ENCODE results near the gene EHF.

Gene EHF

GRCh38 chr11:34602245-34602644 lies 18.6 kb upstream of the EHF start:
- DNase-seq (ENCODE audit: low read depth), result no peak

DNA sequence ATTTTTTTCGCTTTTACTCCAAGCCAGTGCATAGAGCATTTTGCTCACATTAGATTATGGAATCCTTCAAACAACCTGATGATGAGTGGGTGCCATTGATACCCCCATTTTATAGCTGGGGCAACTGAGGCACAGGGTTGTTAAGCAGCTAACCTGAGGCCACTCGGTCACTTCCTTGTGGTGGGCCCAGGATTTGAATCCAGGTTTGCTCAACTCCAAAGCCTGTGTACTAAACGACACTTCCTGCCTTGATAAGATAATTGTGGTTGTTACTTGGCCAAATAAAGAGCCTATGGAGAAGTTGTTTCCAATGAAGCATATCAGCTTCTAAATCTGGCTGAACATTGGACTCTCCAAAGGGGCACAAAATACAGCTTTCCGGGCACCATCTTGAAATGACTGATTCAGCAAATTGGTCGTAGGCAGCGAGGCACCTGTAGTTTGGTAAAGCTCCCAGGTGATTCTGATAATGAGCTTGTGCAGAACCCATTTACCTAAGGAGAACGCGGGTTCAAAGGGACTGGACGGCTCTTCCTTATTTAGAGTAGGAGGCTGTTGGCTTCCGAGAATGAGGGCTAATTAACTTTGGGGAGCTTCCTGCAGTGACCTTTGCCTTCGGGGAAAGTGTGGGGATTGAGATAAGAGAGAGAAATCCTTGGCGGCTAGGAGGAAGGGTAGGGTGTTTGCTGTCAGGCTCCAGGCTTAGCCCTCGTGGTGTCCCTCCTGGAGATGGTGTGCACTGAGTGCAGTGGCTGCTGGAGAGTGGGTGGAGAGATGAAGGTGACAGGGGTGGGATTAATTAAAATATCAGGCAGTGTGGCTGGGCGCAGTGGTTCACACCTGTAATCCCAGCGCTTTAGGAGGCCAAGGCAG lies 17.5 kb upstream of the EHF start:
- DNase-seq (ENCODE audit: low read depth), result no peak

- no peak for DNase-seq (ENCODE audit: low read depth)
These were observed 16.7 kb upstream of the EHF start for GRCh38 chr11:34604145-34604544.

- DNase-seq (ENCODE audit: low read depth), result no peak
These were observed 16.0 kb upstream of the EHF start for GRCh38 chr11:34604911-34605310.

DNA sequence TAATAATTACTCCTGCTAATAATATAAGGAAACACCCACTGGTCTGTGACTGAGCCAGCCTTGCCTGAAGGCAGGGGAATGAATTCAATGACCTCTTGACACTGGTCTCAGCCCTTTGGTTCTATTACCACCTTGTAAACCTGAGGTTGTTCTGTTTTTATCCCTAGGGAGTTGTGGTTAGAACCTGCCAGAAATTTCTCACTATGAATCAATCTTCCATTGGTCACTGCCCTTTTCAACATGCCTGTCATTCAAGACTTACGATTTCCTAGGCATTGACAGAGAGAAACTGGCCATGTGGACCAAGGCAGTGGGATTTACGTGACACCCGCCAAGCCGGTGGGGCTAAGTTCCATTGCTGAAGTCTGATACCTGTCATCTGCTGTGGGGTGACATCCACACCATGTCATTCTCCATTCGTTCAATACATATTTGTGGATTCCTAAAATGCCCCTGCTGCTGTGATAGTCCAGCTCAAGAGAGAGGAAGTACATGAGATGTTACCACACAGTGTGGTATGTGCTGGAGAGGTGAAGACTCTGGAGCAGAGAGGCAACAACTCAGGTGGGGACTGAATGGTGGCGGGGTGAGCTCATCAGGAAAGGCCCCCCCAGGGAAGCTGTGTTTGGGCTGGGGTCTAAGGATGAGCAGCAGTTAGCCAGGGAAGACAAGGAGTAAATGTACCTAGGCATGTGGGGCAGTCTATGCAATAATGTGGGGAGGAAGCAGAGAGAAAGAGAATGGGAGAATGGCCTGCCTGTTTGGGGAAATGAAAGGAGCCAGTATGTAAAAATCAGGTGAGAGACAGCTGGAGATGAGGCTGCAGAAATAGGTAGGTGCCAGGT lies 15.2 kb upstream of the EHF start:
- DNase-seq (ENCODE audit: low read depth), result no peak

GRCh38 chr11:34606326-34607120 lies 14.4 kb upstream of the EHF start:
- DNase-seq (ENCODE audit: low read depth), result no peak

DNA sequence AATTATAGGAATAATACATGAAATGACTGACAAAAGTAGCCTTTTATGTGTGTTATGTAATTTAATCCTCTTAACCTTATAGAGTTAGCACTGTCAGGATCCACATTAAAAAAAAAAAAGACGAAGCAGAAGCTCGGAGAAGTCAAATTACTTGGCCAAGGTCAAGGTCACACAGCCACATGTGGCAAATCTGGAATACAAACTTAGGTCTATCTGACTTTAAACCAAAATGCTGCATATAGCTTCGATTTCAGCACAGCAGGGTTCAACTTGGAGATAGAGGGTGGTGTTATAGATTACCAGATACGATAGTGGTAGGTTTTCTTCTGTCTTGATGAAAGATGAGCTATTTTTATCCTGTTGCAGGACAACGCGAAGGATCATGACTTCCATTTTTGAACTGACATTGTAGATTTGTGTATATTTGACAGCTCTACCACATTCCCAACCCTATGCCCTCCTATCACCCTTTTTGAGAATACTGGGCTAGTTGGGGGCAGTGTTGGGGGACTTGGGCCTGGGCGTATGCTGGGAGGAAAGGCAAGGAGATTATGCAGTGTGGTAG lies 11.6 kb upstream of the EHF start:
- no peak for DNase-seq (ENCODE audit: low read depth)

- DNase-seq (ENCODE audit: low read depth), result no peak
These were observed 11.0 kb upstream of the EHF start for GRCh38 chr11:34609850-34610249.

DNA sequence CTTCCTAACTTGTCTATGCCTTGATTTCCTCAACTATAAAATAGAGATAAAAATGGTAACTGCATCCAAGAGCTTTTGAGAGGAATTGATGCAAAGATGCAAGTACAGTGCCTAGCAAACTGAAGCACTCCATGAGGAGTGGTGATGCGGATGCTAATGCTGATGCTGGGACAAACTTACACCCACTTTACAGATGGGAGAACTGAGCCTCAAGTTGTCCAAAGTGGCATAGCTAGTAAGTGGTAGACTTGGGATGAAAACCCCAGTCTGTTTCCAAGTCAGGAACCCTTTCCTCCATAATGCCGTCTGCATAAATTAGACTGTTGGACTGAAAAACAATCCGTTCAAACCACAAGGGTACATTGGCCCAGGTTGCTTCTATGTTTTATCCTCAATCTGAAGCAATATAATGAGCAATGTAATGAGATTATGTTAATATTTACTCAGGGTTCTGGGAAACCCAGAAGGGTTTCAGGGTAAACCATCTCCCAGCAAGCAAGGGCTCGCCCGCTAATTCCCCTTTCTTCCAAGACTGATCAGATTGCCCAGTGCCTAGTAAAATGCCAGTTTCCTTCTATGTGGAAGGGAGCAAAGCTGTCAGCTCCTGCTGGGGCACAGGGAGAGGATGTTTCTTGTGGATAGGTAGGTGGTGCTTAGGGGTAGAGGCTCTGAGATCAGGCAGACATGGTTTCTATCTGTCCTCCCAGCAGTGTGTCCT lies 10.4 kb upstream of the EHF start:
- no peak for DNase-seq (ENCODE audit: low read depth)

- DNase-seq (ENCODE audit: low read depth), result no peak
These were observed 7.9 kb upstream of the EHF start for GRCh38 chr11:34613015-34613414.

DNA sequence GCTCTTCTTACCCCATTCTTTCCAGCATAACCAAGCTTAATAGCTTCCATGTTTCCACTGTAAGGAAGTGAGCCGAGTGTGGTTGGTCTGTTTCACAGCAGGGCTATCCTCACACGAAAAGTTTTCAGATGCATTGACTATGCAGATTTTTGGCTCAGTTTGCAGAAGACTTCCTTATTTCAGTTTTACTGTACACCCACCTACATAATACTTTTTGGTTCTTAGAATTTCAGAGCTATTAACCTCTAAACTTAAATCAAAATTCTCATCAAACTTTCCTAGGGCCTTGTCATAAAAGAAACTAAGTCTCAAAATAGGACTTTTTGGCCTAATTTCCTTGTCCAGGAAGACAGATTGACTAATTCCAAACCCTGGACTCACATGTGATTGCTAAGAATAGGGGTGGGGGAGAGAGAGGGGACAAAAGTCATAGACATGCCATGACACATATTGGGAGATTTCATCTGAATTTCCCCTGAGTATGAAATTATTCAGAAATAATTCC lies 7.3 kb upstream of the EHF start:
- no peak for DNase-seq (ENCODE audit: low read depth)

DNA sequence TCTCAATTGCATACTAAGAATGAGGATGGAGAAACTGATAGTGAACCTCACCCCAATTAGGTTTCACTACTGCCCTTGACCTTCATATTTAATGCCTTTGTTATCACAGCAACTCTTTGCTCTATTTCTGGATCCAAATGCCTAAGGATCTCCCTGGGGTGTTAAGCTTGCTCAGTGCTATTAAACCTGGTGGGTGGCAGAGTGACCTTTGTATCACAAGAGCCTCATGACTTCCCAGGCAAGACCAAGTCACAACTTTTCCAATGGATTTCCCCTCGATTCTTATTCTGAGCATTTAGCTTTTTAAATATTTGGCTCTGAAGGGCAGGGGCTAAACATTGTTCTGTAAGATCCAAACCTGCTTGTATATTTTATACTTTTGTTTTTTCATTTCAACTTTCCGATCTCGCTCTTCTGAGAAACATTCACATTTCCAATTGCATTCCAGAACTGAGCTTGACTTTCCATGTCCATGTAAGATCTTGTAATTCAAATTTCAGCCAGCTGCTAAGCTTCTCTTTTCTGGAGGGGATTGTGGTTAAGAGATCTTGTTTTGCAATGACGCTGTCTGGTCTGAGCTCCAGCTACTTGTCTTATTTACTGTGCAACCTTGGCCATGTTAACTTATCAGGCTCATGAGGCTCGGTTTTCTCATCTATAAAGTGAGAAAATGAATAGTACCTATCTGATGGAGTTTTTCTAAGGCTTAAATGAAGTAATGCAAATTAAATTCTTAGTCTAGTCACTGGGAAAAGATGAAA lies 6.4 kb upstream of the EHF start:
- DNase-seq (ENCODE audit: low read depth), result no peak

DNA sequence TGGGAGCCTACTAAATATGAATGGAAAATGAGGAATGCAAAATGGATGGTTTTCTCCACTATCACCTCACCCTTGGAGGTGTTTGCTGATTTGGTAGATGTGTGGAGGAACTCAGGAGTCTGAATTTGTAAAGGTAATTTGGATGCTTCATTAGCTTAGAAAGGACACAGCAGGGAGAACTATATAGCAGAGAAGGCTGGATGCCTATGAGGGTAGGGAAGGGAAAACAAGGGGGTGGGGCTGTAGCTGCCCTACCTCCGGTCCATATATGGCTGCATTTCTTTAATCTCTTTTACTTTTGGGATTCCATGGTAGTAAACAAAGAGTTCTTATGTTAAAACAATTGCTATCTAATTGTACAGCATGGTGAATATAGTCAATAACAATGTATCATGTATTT lies 4.8 kb upstream of the EHF start:
- DNase-seq (ENCODE audit: low read depth), result no peak

DNA sequence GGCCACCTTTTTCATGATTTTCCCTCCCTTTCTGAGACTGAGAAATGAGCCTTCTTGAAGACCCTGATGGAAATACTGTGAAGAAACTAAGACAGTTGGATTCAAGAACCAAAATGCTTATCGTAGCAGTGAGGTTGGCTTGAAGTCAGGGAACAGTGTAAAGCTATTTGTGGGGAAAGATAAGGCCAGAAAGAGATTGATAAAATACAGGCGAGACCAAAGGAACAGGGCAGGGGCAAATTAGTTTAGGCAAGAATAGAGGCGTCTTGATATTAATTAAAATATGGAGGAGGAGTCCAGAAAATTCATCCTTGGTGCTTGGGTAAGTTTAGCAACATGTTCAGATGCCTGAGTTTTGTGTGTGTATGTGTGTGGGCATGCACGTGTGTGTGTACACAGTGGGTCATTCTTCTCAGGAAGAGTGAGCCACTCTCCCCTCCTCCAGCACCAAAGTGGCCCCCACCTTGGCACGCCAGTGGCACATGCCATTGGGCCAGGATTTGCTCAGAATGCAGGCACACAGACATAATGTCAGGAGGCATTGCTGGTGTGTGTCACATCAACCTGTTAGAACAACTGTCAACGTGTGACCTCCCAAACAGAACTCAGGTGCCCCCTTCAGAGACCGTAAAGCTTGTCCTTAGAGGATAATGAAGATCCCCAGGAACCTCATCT lies 3.9 kb upstream of the EHF start:
- no peak for DNase-seq (ENCODE audit: low read depth)

- DNase-seq (ENCODE audit: low read depth), result no peak
These were observed 2.5 kb upstream of the EHF start for GRCh38 chr11:34618406-34618805.

GRCh38 chr11:34619062-34619516 lies 1.8 kb upstream of the EHF start:
- DNase-seq (ENCODE audit: low read depth), result no peak

DNA sequence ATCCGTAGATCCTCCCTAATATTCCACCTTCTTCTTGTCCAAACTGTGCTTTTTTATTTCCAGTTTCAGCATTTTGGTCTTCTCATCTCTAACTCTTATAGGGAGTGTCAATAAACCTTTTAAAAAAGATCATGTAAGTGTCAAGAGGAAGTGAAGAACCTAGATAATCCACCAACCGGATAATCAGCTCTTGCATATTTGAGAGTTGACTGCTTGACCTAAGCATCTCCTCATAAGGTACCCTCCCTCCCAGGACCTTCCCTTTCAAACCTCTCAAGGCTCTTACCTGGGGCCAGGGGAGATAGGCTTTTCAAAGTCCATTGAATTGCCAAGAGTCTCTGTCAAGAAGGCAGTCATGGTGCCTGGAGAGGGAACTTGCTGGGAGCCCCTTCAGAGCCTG lies 691 bp upstream of the EHF start:
- DNase-seq (ENCODE audit: low read depth), result no peak

DNA sequence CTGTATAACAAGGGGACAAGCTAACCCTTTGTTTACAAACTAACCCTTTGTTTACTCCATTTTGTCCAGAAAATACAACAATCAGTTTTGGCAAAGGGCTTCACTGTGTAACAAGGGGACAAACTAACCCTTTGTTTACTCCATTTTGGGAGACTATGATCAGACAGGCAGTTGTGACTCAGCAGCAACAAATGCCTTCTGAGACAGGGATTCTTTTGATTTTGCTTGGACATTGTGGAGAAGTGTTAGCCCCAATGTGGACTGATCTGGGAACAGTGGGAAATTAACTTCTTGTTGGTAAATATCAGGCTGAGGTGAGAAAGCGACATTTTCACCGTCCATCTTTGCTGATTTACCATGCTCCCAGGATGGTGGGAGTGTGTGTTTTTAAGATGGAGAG lies 983 bp downstream of the EHF start:
- no peak for DNase-seq (ENCODE audit: low read depth)

GRCh38 chr11:34623463-34623862 lies 2.6 kb downstream of the EHF start:
- DNase-seq (ENCODE audit: low read depth), result no peak

DNA sequence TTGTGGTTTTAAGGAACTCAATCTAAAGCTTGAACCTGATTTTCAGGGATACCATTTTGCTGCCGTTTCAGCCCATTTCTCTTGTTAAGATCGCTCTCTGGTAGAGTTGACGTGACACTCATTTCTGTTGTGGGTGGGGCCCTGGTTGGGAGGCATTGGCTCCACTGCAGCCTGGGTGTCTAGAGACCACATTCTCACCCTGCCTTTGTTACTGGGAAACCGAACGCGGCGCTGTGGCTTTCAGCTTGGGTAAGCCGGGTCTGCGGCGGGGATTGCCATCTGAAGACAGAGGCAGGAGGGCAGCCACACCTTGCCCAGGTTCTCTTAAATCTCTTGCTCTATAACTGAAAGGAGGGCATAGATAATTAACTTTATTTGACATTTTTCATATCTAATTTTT lies 3.2 kb downstream of the EHF start:
- DNase-seq (ENCODE audit: low read depth), result no peak
